Activated CD8-positive, alpha-beta T cell treated with anti-CD3 and anti-CD28 coated beads for 36 hours (primary cell): Measurements from ENCODE around the gene ERGIC1. TPM values are rescaled to one million over a fixed set of nuclear protein-coding genes. Genes with fewer than 3 reads are reported as not detected.

Experiments used
- ATAC-seq: fragments of 200-7000 bp; cut with Tn5 transposase; one replicate; pipeline ENCODE4 v1.10.0; 2021; ENCODE audit warnings: mild to moderate bottlenecking, moderate library complexity
- CTCF ChIA-PET: fragments of 350-600 bp; sonication (Branson Sonifier 250); formaldehyde crosslinking; loops from one replicate; lab custom pipeline; 2021; ENCODE audit warnings: antibody characterized with exemption; lab: Charles Lee
- POLR2A ChIA-PET: fragments of 350-600 bp; sonication (Branson Sonifier 250); formaldehyde crosslinking; loops from one replicate; lab custom pipeline; 2021; ENCODE audit warnings: antibody characterized with exemption; lab: Charles Lee
- DNase-seq: peaks from one replicate; pipeline ENCODE4 v3.0.0-alpha.2; 2020
- H3K27ac Mint-ChIP-seq: one replicate; pipeline ENCODE4 v1.8.0; 2021; ENCODE audit warnings: mild to moderate bottlenecking, mixed read lengths
- H3K27me3 Mint-ChIP-seq: one replicate; pipeline ENCODE4 v1.8.0; 2021; ENCODE audit warnings: mixed read lengths
- H3K36me3 Mint-ChIP-seq: one replicate; pipeline ENCODE4 v1.8.0; 2021; ENCODE audit warnings: low read depth, mixed read lengths
- H3K4me1 Mint-ChIP-seq: one replicate; pipeline ENCODE4 v1.8.0; 2021; ENCODE audit warnings: low read depth, mixed read lengths
- H3K4me3 Mint-ChIP-seq: one replicate; pipeline ENCODE4 v1.8.0; 2021; ENCODE audit warnings: mild to moderate bottlenecking, moderate library complexity, mixed read lengths
- H3K9me3 Mint-ChIP-seq: one replicate; pipeline ENCODE4 v1.8.0; 2021; ENCODE audit warnings: mixed read lengths
- CTCF ChIP-seq: fragments of 200-600 bp; IDR thresholded peaks from one replicate; pipeline ENCODE4 v1.8.0; 2022; ENCODE audit warnings: antibody characterized with exemption, mild to moderate bottlenecking
- intact Hi-C: fragments of 100-400 bp; cut with micrococcal nuclease; formaldehyde crosslinking; loops from one replicate; pipeline ENCODE4 v1.10.0; 2022
- total RNA-seq, 2 experiments: library from RNA; stranded (reverse); gene quantifications; one replicate each; pipeline ENCODE4 v1.2.3, GENCODE V29; 2021

Gene ERGIC1
- total RNA-seq, 2 experiments from 2014 or later, result 56.1 to 57.0 TPM

GRCh38 chr5:173001229-173001841, 167.3 kb downstream of the ERGIC1 start:
- ATAC-seq (peak; percentile 77), DNase-seq (peak; percentile 59)
- peak overlapping the region; percentile 39 for H3K4me3 Mint-ChIP-seq
- H3K27me3 Mint-ChIP-seq, result no peaks in the 10 kb centered on the region
- intact Hi-C loops, result no loop called here
- H3K36me3 Mint-ChIP-seq, result peaks cover 18% of the 10 kb centered on the region
- ChIA-PET POLR2A (interaction anchor here (0.7 to 0.8 kb wide), 2 partner anchors 14 to 18 kb away, joined by 3 read pairs; partner anchors contain the start of gene ATP6V0E1), CTCF (interaction anchor here (0.5 to 2.7 kb wide), 4 partner anchors 9 to 39 kb away, joined by 3 to 8 read pairs (median 4); partner anchors contain the start of gene ATP6V0E1)
- H3K27ac Mint-ChIP-seq, result peak overlapping the region; percentile 82
- TF ChIP-seq CTCF, result no peak
- no peaks in the 10 kb centered on the region for H3K9me3 Mint-ChIP-seq
- peaks cover 70% of the 10 kb centered on the region for H3K4me1 Mint-ChIP-seq

Other genes starting within 250 kb of the ERGIC1 start
- gene NEURL1B, start 193.0 kb upstream of the ERGIC1 start, total RNA-seq, result under 1 TPM; 0.18 to 0.22 TPM
- 10 to 100 TPM; 16.6 to 17.9 TPM for gene DUSP1, start 63.1 kb upstream of the ERGIC1 start, total RNA-seq
- 10 to 100 TPM; 72.9 to 74.9 TPM for gene RPL26L1, start 125.2 kb downstream of the ERGIC1 start, total RNA-seq
- 10 to 100 TPM; 68.0 to 79.8 TPM for gene ATP6V0E1, start 149.5 kb downstream of the ERGIC1 start, total RNA-seq
- 10 to 100 TPM in 1 of 2 experiments, 1 to 10 TPM in 1; 9.3 to 10.2 TPM for gene CREBRF, start 222.1 kb downstream of the ERGIC1 start, total RNA-seq